H1 (cell line): ENCODE results near the gene SNX20. TPM values are rescaled to one million over a fixed set of nuclear protein-coding genes. Genes with fewer than 3 reads are reported as not detected.

Experiments used
- CTCF ChIA-PET: fragments of 300-600 bp; sonication (Branson Sonifier 250); formaldehyde crosslinking; loops from one replicate; lab custom pipeline; 2021; ENCODE audit not compliant: partially characterized antibody; lab: Charles Lee
- POLR2A ChIA-PET: fragments of 300-600 bp; sonication (Branson Sonifier 250); formaldehyde crosslinking; loops from one replicate; lab custom pipeline; 2021; ENCODE audit warnings: inconsistent platforms; ENCODE audit not compliant: partially characterized antibody; lab: Charles Lee
- DNase-seq, 2 experiments: peaks; one replicate each; pipeline versions ENCODE4 v3.0.0 to v3.0.0-alpha.2; 2010 to 2022; ENCODE audit warnings: low spot score in 2 of 2, low read depth in 1 of 2, mixed read lengths in 1 of 2
- FAIRE-seq: peaks from 2 replicates; lab custom pipeline; 2011; peaks lifted over from hg19 to GRCh38; lab: Jason Lieb, UNC
- H2AFZ ChIP-seq: 2 replicates; pipeline ENCODE4 v1.8.1; 2012; ENCODE audit warnings: low read length, inconsistent platforms
- H2AK5ac ChIP-seq: 2 replicates; pipeline ENCODE4 v1.6.1; 2013; ENCODE audit warnings: low read depth, low read length
- H2BK120ac ChIP-seq: replicated peaks from 2 replicates; pipeline ENCODE3; 2013; ENCODE audit warnings: low read depth, low read length, inconsistent platforms
- H2BK12ac ChIP-seq: 2 replicates; pipeline ENCODE4 v1.6.1; 2013; ENCODE audit warnings: low read depth, low read length
- H2BK15ac ChIP-seq: 2 replicates; pipeline ENCODE4 v1.6.1; 2013; ENCODE audit warnings: low read length
- H2BK20ac ChIP-seq: 2 replicates; pipeline ENCODE4 v1.6.1; 2013; ENCODE audit warnings: low read length
- H2BK5ac ChIP-seq: 2 replicates; pipeline ENCODE4 v1.6.1; 2013; ENCODE audit warnings: low read depth, low read length
- H3K14ac ChIP-seq: 2 replicates; pipeline ENCODE4 v1.6.1; 2013; ENCODE audit warnings: inconsistent platforms; ENCODE audit not compliant: insufficient read length
- H3K18ac ChIP-seq: 2 replicates; pipeline ENCODE4 v1.6.1; 2013; ENCODE audit warnings: low read length; ENCODE audit errors: extremely low read depth
- H3K23ac ChIP-seq: 2 replicates; pipeline ENCODE4 v1.6.1; 2013; ENCODE audit warnings: inconsistent platforms; ENCODE audit not compliant: insufficient read length
- H3K23me2 ChIP-seq: 2 replicates; pipeline ENCODE4 v1.6.1; 2013; ENCODE audit warnings: low read depth, low read length
- H3K27ac ChIP-seq: 2 replicates; pipeline ENCODE4 v1.6.1; 2011; ENCODE audit warnings: low read depth, low read length, inconsistent platforms
- H3K27me3 ChIP-seq, 4 experiments: replicated peaks in 1 of 4; 1 replicate in 1 of 4; 2 replicates in 3 of 4; pipeline versions ENCODE4 v1.6.1 to v1.8.1; 2011 to 2013; ENCODE audit warnings: low read length in 3 of 4, mild to moderate bottlenecking in 3 of 4, inconsistent platforms in 2 of 4, mixed read lengths in 2 of 4, moderate library complexity in 1 of 4; ENCODE audit not compliant: control insufficient read depth in 3 of 4, insufficient read depth in 3 of 4; ENCODE audit errors: extremely low read depth in 1 of 4
- H3K36me3 ChIP-seq, 4 experiments: 2 replicates each; pipeline versions ENCODE4 v1.6.1 to v1.8.1; 2011 to 2013; ENCODE audit warnings: mild to moderate bottlenecking in 4 of 4, low read length in 3 of 4, moderate library complexity in 2 of 4, control low read depth in 1 of 4, inconsistent platforms in 1 of 4; ENCODE audit not compliant: insufficient read depth in 4 of 4, control insufficient read depth in 2 of 4
- H3K4ac ChIP-seq: replicated peaks from 2 replicates; pipeline ENCODE3; 2013; ENCODE audit warnings: low read length, low read depth, mixed read lengths, inconsistent platforms; ENCODE audit not compliant: insufficient read length
- H3K4me1 ChIP-seq, 4 experiments: replicated peaks in 1 of 4; 1 replicate in 1 of 4; 2 replicates in 3 of 4; pipeline versions ENCODE4 v1.6.1 to v1.8.1; 2011 to 2013; ENCODE audit warnings: low read length in 3 of 4, inconsistent platforms in 2 of 4, mixed read lengths in 1 of 4; ENCODE audit not compliant: insufficient read depth in 4 of 4, control insufficient read depth in 3 of 4
- H3K4me2 ChIP-seq, 2 experiments: 2 replicates each; pipeline versions ENCODE4 v1.6.1 to v1.8.1; 2011 to 2013; ENCODE audit warnings: low read depth in 2 of 2, low read length in 2 of 2, control low read depth in 1 of 2, inconsistent platforms in 1 of 2, mild to moderate bottlenecking in 1 of 2; ENCODE audit not compliant: insufficient read depth in 1 of 2
- H3K4me3 ChIP-seq, 4 experiments: fragments of 200-600, 300-600 bp in 1 of 4; sonication (generic), shearing (Covaris generic), sonication (Bioruptor Twin) in 1 of 4; 2 replicates each; pipeline versions ENCODE4 v1.5.1 to v1.8.1; 2011 to 2016; ENCODE audit warnings: low read length in 4 of 4, low read depth in 3 of 4, control low read depth in 2 of 4, inconsistent platforms in 2 of 4, mild to moderate bottlenecking in 2 of 4, mixed read lengths in 1 of 4, moderate library complexity in 1 of 4; ENCODE audit not compliant: insufficient read depth in 2 of 4; ENCODE audit errors: extremely low read depth in 1 of 4
- H3K56ac ChIP-seq: replicated peaks from 2 replicates; pipeline ENCODE3; 2013; ENCODE audit warnings: low read depth, mild to moderate bottlenecking, mixed read lengths, low read length, inconsistent platforms; ENCODE audit not compliant: insufficient read length
- H3K79me1 ChIP-seq: 2 replicates; pipeline ENCODE4 v1.6.1; 2013; ENCODE audit warnings: low read depth, low read length, control low read depth
- H3K79me2 ChIP-seq, 2 experiments: 2 replicates each; pipeline versions ENCODE4 v1.6.1 to v1.8.1; 2012 to 2013; ENCODE audit warnings: low read length in 2 of 2, mild to moderate bottlenecking in 2 of 2, inconsistent platforms in 1 of 2; ENCODE audit not compliant: insufficient read depth in 2 of 2, control insufficient read depth in 1 of 2
- H3K9ac ChIP-seq, 4 experiments: replicated peaks in 1 of 4; 1 replicate in 1 of 4; 2 replicates in 3 of 4; pipeline versions ENCODE4 v1.6.1 to v1.8.1; 2011 to 2013; ENCODE audit warnings: low read depth in 3 of 4, low read length in 3 of 4, control low read depth in 2 of 4, mild to moderate bottlenecking in 2 of 4, moderate library complexity in 2 of 4, inconsistent platforms in 1 of 4; ENCODE audit errors: extremely low read depth in 1 of 4
- H3K9me3 ChIP-seq, 2 experiments: 2 replicates each; pipeline versions ENCODE4 v1.6.1 to v1.8.1; 2012 to 2013; ENCODE audit warnings: mild to moderate bottlenecking in 2 of 2, moderate library complexity in 2 of 2, control low read depth in 1 of 2, inconsistent platforms in 1 of 2, low read depth in 1 of 2, low read length in 1 of 2, mixed read lengths in 1 of 2; ENCODE audit not compliant: insufficient read depth in 2 of 2
- H4K20me1 ChIP-seq, 2 experiments: replicated peaks in 1 of 2; 2 replicates each; pipeline versions ENCODE3 to v1.8.1; 2011 to 2013; ENCODE audit warnings: inconsistent platforms in 2 of 2, low read length in 2 of 2, mild to moderate bottlenecking in 1 of 2; ENCODE audit not compliant: insufficient read depth in 2 of 2, control insufficient read depth in 1 of 2
- H4K5ac ChIP-seq: 2 replicates; pipeline ENCODE4 v1.6.1; 2013; ENCODE audit warnings: low read length, low read depth, mixed read lengths, inconsistent platforms; ENCODE audit not compliant: insufficient read length
- H4K8ac ChIP-seq: 2 replicates; pipeline ENCODE4 v1.8.0; 2013; ENCODE audit warnings: mild to moderate bottlenecking, moderate library complexity, low read length, inconsistent platforms; ENCODE audit not compliant: insufficient read depth; ENCODE audit errors: extremely low read depth
- H4K91ac ChIP-seq: replicated peaks from 2 replicates; pipeline ENCODE3; 2013; ENCODE audit warnings: low read length, mixed read lengths, inconsistent platforms; ENCODE audit not compliant: insufficient read length
- CTBP2 ChIP-seq: IDR thresholded peaks from 2 replicates; pipeline ENCODE4 v1.7.0; 2011; ENCODE audit warnings: borderline replicate concordance, mild to moderate bottlenecking, moderate library complexity, mixed read lengths, low read length; ENCODE audit not compliant: insufficient read depth, insufficient read length
- EZH2 ChIP-seq: fragments of 200-600 bp; sonication (generic); IDR thresholded peaks from 2 replicates; pipeline ENCODE4 v1.7.1; 2012; ENCODE audit warnings: low read depth, mild to moderate bottlenecking, moderate library complexity, low read length, inconsistent platforms; ENCODE audit not compliant: severe bottlenecking
- FOSL1 ChIP-seq: IDR thresholded peaks from 2 replicates; pipeline ENCODE4 v1.6.1; 2011; ENCODE audit warnings: mild to moderate bottlenecking, low read depth, low read length, moderate library complexity; ENCODE audit not compliant: insufficient read depth
- KDM5A ChIP-seq: fragments of 200-600 bp; IDR thresholded peaks from 2 replicates; pipeline ENCODE4 v1.7.1; 2012; ENCODE audit warnings: mild to moderate bottlenecking, low read length, inconsistent platforms, mixed read lengths
- NANOG ChIP-seq: IDR thresholded peaks from 2 replicates; pipeline ENCODE4 v1.6.1; 2011; ENCODE audit warnings: low read length, low read depth, mild to moderate bottlenecking, inconsistent platforms; ENCODE audit not compliant: insufficient read depth, poor library complexity, severe bottlenecking
- POLR2A ChIP-seq, 2 experiments: IDR thresholded peaks; 1 replicate in 1 of 2; 2 replicates in 1 of 2; pipeline ENCODE4 v1.6.1; 2011; ENCODE audit warnings: low read depth in 2 of 2, low read length in 2 of 2, mild to moderate bottlenecking in 2 of 2; ENCODE audit errors: control extremely low read depth in 1 of 2
- WGBS, 2 experiments: shearing (Covaris generic) in 1 of 2; methylation state at CpG; one replicate each; pipeline versions ENCODE4 v1.1.6 to v1.1.7; 2013 to 2015; ENCODE audit warnings: low lambda C conversion rate in 2 of 2, mixed read lengths in 2 of 2, inconsistent platforms in 1 of 2, low coverage in 1 of 2, missing lambda C conversion rate in 1 of 2; ENCODE audit not compliant: insufficient replicate concordance in 2 of 2, insufficient coverage in 1 of 2, insufficient read length in 1 of 2; ENCODE audit errors: extremely low coverage in 1 of 2, missing lambda C conversion rate in 1 of 2; 5-methylcytosine and 5-hydroxymethylcytosine counted together
- polyA plus RNA-seq, 7 experiments: library from polyadenylated mRNA; depleted of rRNA in 3 of 7; stranded (reverse) in 5 of 7; unstranded in 2 of 7; fragments of >200 nt in 5 of 7; fragments of 200-250 nt in 2 of 7; gene quantifications; 1 replicate in 5 of 7; 2 replicates in 1 of 7; 4 replicates in 1 of 7; pipeline versions ENCODE4 v1.2.1 to v1.2.3, GENCODE V29; 2011 to 2013; ENCODE audit warnings: missing spikeins in 2 of 7, mixed read lengths in 2 of 7
- total RNA-seq: library from RNA; stranded (reverse); fragmentation: NEBNext Ultra II Directional; extraction: Animal tissue kit (Norgen Biotek cat#: 25700); gene quantifications from 2 replicates; pipeline ENCODE4 v1.2.1, GENCODE V29; 2021

Gene SNX20
- total and polyA plus RNA-seq, 2 of the 8 experiments (the other 6 are each of a cell fraction or from before 2014, with no cell fraction given): not detected

GRCh38 chr16:50694206-50694605, 13.1 kb upstream of the SNX20 start:
- H3K18ac ChIP-seq: no peak overlapping the region
- H3K9me3 ChIP-seq: no peaks in the 10 kb centered on the region
- no peak overlapping the region for H3K27ac ChIP-seq
- DNase-seq (no peak), FAIRE-seq (no peak)
- no peak overlapping the region for H2BK5ac ChIP-seq
- no peak overlapping the region for H2BK20ac ChIP-seq
- H3K36me3 ChIP-seq: no peaks in the 10 kb centered on the region
- POLR2A ChIA-PET: no interaction called here
- CTCF ChIA-PET: interaction anchor here (0.9 to 2.1 kb wide), 6 partner anchors 17 to 83 kb away, joined by 3 to 6 read pairs (median 3); no protein-coding TSS in a partner anchor
- peaks cover 0 to 7% of the 10 kb centered on the region in 2 experiments for H4K20me1 ChIP-seq
- no peaks in the 10 kb centered on the region for H3K79me1 ChIP-seq
- H4K91ac ChIP-seq: no peak overlapping the region
- no peak overlapping the region for H3K56ac ChIP-seq
- peaks cover 15% of the 10 kb centered on the region for H3K23me2 ChIP-seq
- no peak overlapping the region for H2BK12ac ChIP-seq
- no peak overlapping the region for H3K14ac ChIP-seq
- peaks cover 0 to 6% (median 1%) of the 10 kb centered on the region in 4 experiments; a peak in 3 of 7 replicates for H3K4me1 ChIP-seq
- H3K23ac ChIP-seq: no peak overlapping the region
- 0 out of 4 replicates have a peak overlapping the region, but pooled peaks of 1 of the 2 experiments have one; percentile 89 for H3K4me2 ChIP-seq
- H3K9ac ChIP-seq: no peak overlapping the region
- H3K27me3 ChIP-seq: peaks cover 0 to 26% (median 23%) of the 10 kb centered on the region in 4 experiments; a peak in 6 of 7 replicates
- no peak overlapping the region for H4K8ac ChIP-seq
- no peak overlapping the region for H2AK5ac ChIP-seq
- TF ChIP-seq POLR2A (IDR thresholded peaks at IDR 0.05; ENCODE audit: control extremely low read depth in 1 of 2, low read depth in 2 of 2, low read length in 2 of 2) (no peak), CTBP2 (no peak), NANOG (no peak), EZH2 (peak; percentile 18), KDM5A (no peak), FOSL1 (no peak)
- H3K79me2 ChIP-seq: no peaks in the 10 kb centered on the region
- 96% methylated on average over 2 of the region's 2 CpGs; no CpG with 5 or more reads in 1 of the 2 experiments for WGBS, 2 experiments
- no peak overlapping the region for H2AFZ ChIP-seq
- no peak overlapping the region for H4K5ac ChIP-seq
- H2BK15ac ChIP-seq: no peak overlapping the region
- H3K4ac ChIP-seq: no peak overlapping the region
- H2BK120ac ChIP-seq: no peak overlapping the region
- H3K4me3 ChIP-seq: no peak overlapping the region; a peak in 1 of 8 replicates
